ENCODE measurements around the gene LRP1-AS.
A peak's percentile ranks its signal among the peaks of the same experiment; 100 is the strongest.

LRP1-AS gene

DNA sequence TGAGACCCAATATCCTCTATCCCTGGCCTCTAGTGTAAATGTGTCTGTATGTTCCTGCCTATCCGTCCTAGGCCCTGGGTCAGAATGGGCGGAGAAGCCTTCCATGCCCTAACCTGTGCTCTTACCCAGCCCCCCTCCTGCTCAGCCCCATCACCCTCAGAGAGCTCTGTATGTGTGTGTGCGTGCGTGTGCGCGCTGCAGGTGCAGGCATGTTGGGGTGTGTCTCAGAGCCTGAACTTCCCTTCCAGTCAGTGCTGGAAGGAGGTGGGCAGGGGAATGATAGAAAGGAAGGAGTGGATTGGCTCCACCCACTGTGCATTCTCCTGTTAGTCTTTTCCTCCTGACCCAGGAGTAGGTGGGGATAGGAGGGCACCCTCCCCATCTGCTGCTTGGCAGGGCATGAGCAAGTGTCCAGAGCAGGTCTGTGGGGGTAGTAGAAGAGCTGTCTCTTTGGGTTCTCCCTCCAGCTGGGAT is 51.3 kb downstream of the LRP1-AS start:
- no peak for DNase-seq
- H3K4me3 Mint-ChIP-seq, result no peak overlapping the region
- H3K27ac Mint-ChIP-seq, result peak overlapping the region; percentile 82
- CTCF ChIA-PET, result interaction anchor here (1.0 to 10.4 kb wide), 3 partner anchors 15 to 27 kb away, joined by 3 to 100 read pairs (median 9); partner anchors contain the start of gene STAT6
- no peaks in the 10 kb centered on the region for H3K9me3 Mint-ChIP-seq
- H3K27me3 Mint-ChIP-seq, result no peaks in the 10 kb centered on the region
- peaks cover 63% of the 10 kb centered on the region for H3K4me1 Mint-ChIP-seq
- peaks cover 54% of the 10 kb centered on the region for H3K36me3 Mint-ChIP-seq

DNA sequence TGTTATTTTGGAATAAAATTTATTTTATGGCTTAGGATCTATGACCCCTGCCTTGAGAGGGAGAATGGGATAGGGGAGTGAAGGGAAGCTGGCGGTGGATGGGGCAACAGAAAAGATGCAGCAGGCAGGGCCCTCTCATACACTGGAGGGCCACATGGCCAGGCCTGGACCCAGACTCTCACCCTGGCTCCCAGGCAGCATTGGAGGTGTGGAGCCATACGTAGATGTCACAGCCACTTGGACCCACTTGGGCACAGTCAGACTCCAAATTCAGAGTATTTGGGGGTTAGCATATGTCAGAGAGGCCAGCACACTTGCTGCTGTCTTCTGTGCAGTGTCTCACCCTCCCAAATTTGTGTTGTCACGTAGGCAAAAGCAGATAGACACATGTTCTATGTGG is 52.0 kb downstream of the LRP1-AS start:
- no peak for DNase-seq
- Mint-ChIP-seq H3K4me3 (no peak overlapping the region), H3K36me3 (peaks cover 55% of the 10 kb centered on the region), H3K4me1 (peaks cover 64% of the 10 kb centered on the region), H3K27ac (peak overlapping the region; percentile 82), H3K9me3 (no peaks in the 10 kb centered on the region), H3K27me3 (no peaks in the 10 kb centered on the region)
- CTCF ChIA-PET, result interaction anchor here (2.0 to 10.4 kb wide), 2 partner anchors 15 to 26 kb away, joined by 9 to 100 read pairs; partner anchors contain the start of gene STAT6
